AG04449 (cell line): Measurements from ENCODE around the gene ATP13A2.
A peak's percentile ranks its signal among the peaks of the same experiment; 100 is the strongest.

ENCODE experiments used
- CTCF ChIA-PET: fragments of 350-600 bp; formaldehyde crosslinking; extraction: SDS; loops from one replicate; lab custom pipeline; 2021; ENCODE audit warnings: antibody characterized with exemption; lab: Yijun Ruan, JAX
- POLR2A ChIA-PET: fragments of 400-600, 350-600 bp; formaldehyde crosslinking; extraction: SDS; loops from one replicate; lab custom pipeline; 2020; ENCODE audit warnings: antibody characterized with exemption, inconsistent platforms; lab: Yijun Ruan, JAX
- DNase-seq: peaks from one replicate; pipeline ENCODE4 v3.0.0-alpha.2; 2010; ENCODE audit warnings: low read depth, low spot score
- H3K4me3 ChIP-seq: 2 replicates; pipeline ENCODE4 v1.5.1; 2011; ENCODE audit warnings: low read depth, mild to moderate bottlenecking, control low read depth, low read length
- TF ChIP-seq, protein P1 (sequence below): IDR thresholded peaks from one replicate; pipeline ENCODE4 v1.5.1; 2011; ENCODE audit warnings: mild to moderate bottlenecking, moderate library complexity, low read length, control low read depth, inconsistent platforms; ENCODE audit not compliant: insufficient read depth; ENCODE audit errors: missing control alignments

Gene ATP13A2, protein sequence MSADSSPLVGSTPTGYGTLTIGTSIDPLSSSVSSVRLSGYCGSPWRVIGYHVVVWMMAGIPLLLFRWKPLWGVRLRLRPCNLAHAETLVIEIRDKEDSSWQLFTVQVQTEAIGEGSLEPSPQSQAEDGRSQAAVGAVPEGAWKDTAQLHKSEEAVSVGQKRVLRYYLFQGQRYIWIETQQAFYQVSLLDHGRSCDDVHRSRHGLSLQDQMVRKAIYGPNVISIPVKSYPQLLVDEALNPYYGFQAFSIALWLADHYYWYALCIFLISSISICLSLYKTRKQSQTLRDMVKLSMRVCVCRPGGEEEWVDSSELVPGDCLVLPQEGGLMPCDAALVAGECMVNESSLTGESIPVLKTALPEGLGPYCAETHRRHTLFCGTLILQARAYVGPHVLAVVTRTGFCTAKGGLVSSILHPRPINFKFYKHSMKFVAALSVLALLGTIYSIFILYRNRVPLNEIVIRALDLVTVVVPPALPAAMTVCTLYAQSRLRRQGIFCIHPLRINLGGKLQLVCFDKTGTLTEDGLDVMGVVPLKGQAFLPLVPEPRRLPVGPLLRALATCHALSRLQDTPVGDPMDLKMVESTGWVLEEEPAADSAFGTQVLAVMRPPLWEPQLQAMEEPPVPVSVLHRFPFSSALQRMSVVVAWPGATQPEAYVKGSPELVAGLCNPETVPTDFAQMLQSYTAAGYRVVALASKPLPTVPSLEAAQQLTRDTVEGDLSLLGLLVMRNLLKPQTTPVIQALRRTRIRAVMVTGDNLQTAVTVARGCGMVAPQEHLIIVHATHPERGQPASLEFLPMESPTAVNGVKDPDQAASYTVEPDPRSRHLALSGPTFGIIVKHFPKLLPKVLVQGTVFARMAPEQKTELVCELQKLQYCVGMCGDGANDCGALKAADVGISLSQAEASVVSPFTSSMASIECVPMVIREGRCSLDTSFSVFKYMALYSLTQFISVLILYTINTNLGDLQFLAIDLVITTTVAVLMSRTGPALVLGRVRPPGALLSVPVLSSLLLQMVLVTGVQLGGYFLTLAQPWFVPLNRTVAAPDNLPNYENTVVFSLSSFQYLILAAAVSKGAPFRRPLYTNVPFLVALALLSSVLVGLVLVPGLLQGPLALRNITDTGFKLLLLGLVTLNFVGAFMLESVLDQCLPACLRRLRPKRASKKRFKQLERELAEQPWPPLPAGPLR

DNA sequence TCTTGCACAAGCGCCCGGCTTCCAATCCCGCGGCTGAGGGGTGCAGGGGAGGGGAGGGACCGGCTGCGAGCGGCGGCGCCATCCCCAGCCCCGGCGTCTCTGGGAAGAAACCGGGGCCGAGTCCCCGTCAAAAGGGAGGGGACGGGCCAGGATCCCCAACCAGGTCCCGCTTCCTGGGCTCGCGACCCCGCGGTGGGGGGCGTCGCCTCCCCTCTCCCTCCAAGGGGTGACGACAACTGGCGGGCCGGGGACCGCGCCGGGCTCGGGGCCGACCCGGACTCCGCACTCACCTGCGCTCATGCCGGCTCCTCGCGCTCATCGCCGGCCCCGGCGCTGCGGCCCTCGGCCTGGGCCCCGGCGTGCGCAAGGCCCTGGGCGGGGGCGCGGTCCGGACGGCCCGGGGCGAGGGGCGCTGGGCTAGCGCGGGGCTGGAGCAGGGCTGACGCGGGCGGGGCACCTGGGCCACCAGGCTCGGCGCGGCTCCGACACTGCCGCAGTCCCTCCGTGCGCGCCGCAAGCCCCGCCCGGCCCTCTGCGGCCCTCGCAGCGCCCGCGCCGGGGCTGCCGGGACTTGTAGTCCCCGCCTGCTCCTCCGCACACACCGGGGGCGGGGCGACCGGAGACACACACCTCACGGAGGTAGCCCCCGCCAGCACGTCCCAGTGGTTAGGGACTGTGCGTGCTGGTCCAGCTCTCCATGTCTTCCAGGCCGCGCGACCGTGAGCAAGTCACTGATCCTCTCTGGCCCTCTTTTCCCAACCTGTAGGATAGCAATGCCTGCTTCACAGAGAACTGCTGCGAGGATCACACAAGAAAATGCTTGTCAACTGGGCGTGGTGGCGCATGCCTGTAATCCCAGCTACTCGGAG lies at the start of gene ATP13A2:
Gene ATP13A2, minus strand, starts transcription at position 490 of the 869 bp plus-strand sequence. Its CDS starts 190 bp downstream, at position 300.
- no peak for DNase-seq
- TF ChIP-seq, protein P1, sequence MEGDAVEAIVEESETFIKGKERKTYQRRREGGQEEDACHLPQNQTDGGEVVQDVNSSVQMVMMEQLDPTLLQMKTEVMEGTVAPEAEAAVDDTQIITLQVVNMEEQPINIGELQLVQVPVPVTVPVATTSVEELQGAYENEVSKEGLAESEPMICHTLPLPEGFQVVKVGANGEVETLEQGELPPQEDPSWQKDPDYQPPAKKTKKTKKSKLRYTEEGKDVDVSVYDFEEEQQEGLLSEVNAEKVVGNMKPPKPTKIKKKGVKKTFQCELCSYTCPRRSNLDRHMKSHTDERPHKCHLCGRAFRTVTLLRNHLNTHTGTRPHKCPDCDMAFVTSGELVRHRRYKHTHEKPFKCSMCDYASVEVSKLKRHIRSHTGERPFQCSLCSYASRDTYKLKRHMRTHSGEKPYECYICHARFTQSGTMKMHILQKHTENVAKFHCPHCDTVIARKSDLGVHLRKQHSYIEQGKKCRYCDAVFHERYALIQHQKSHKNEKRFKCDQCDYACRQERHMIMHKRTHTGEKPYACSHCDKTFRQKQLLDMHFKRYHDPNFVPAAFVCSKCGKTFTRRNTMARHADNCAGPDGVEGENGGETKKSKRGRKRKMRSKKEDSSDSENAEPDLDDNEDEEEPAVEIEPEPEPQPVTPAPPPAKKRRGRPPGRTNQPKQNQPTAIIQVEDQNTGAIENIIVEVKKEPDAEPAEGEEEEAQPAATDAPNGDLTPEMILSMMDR, result no peak
- POLR2A ChIA-PET, result interaction anchor here (0.6 kb wide), 1 partner anchor 33 kb away, joined by 3 read pairs; no protein-coding TSS in a partner anchor
- CTCF ChIA-PET, result interaction anchor here (2.4 kb wide), 1 partner anchor 60 kb away, joined by 9 read pairs; no protein-coding TSS in a partner anchor
- peak within 1 kb of the TSS; percentile 66 for H3K4me3 ChIP-seq

DNA sequence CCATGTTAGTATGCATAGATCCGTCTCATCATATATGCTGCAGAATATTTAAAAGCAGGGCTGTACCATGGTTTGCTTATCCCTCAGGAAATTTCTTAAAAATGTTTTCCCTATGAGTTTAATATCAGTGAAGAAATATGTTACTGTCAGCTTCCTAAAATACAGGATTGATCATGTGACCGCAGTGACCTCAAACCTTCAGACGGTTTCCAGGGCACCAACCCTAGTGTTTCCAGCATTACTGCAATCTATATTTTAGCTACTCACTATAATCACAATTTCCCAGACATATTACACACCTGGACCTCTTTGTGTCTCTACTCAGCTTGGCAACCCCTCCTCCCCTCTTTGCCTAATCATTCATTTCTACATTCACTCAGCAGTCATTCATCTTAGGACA lies 49.8 kb upstream of the ATP13A2 start:
- POLR2A ChIA-PET, result no interaction called here
- no peak for DNase-seq
- CTCF ChIA-PET, result interaction anchor here (1.3 to 5.3 kb wide), 12 partner anchors 11 to 378 kb away, joined by 3 to 79 read pairs (median 12); partner anchors contain the start of genes PADI2 and RCC2
- TF ChIP-seq, protein P1, result no peak
- no peak overlapping the region for H3K4me3 ChIP-seq

DNA sequence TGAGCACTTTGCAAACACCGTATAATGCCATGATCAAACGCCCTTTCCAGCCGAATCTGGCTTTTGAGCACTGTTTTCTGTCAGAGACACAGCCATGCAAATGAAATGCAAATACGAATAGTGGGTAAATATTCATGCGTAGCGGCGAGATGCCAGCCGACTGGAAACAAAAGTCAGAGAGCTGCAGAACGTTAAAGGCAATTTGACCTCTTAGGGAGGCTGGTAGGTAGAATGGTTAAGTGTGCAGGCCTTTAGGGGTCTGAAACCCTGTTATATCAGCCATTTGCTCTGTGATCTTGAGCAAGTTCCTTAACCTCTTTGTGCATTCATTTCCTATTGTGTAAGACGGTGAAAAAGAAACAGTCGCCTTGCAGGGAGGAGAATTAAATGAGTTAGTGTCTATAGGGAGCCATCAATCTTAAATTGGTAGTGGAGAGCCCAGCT lies 48.6 kb upstream of the ATP13A2 start:
- TF ChIP-seq, protein P1, result no peak
- H3K4me3 ChIP-seq, result no peak overlapping the region
- POLR2A ChIA-PET, result no interaction called here
- CTCF ChIA-PET, result interaction anchor here (0.7 to 5.3 kb wide), 19 partner anchors 10 to 380 kb away, joined by 3 to 79 read pairs (median 4); partner anchors contain the start of genes PADI2 and RCC2
- DNase-seq, result no peak

DNA sequence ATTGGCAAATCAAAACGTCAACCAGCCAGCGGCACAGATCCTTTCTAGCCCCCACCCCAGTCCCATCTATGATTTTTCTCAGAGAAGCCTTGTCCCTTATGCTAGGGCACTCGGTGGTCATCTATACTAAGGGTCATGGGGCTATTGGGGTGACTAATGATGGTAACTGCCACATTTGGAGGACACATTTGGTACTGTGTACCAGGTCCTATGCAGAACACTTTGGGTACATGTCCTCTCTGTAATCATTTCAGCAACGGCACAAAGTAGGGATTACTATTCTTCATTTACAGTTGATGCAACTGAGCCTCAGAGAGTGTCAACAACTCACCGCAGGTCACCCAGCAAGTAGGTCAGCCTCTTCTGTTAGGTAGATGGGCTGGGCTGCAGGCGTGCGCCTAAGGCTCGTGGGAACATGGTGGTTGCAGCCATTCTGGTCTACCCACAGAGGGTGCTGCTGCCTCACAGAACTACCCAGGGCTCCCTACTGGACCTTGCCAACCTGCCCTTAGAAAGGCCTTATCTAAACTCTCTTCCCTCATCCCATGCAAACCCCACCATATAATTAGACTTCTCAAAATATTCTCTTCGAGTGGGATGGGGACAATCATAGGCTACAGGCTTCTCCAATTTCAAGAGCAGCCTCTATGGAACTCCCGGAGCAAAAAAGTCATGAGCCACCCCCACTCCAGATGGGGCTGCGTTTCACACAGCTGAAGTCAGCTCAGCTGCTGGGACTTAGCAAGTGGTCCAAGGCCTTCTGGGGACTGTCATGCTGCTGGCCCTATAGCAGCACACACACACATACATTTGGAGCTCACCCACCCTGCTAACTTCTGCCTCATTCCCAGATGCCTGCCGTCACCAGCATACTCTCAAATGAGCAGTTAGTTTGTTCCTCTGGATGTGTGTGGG lies 47.9 kb upstream of the ATP13A2 start:
- no peak overlapping the region for H3K4me3 ChIP-seq
- POLR2A ChIA-PET, result no interaction called here
- CTCF ChIA-PET, result interaction anchor here (0.7 to 5.3 kb wide), 20 partner anchors 11 to 380 kb away, joined by 3 to 79 read pairs (median 5); partner anchors contain the start of genes PADI2 and RCC2
- TF ChIP-seq, protein P1, result peak; percentile 93
- DNase-seq, result no peak

DNA sequence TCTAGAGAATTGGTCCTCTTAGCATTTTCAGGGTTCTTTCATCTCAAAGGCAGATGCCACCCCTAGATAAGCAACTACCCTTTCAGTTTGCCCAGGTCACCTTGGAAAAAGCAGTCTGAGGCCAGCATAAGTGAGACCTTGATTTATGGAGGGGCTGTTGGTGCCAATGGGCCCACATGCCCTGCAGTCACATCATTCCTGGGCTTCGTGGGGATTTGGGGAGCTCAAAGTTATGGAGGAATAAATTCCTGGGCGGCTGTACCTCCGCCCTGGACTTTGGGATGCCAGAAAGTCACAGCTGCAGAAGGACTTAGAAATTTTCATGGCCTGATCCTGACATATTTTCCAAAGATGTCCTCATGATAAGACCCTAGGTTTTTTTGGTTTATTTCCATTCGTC lies 44.8 kb upstream of the ATP13A2 start:
- TF ChIP-seq, protein P1, result no peak
- no peak overlapping the region for H3K4me3 ChIP-seq
- DNase-seq, result no peak
- ChIA-PET POLR2A (no interaction called here), CTCF (interaction anchor here (1.0 to 3.6 kb wide), 6 partner anchors 66 to 350 kb away, joined by 3 to 31 read pairs (median 6); no protein-coding TSS in a partner anchor)
